Subcutaneous adipose tissue (tissue), 4 donors: ENCODE measurements around the gene ACOT9. TPM values are rescaled to one million over a fixed set of nuclear protein-coding genes. Genes with fewer than 3 reads are reported as not detected.

ENCODE experiments used
- total RNA-seq, 4 donors: library from RNA; depleted of rRNA; stranded (reverse); fragments of >200 nt; gene quantifications; one replicate each; pipeline ENCODE4 v1.1.0, GENCODE V29; 2016
- TF ChIP-seq, protein P1 (sequence below): fragments of 450-650 bp; IDR thresholded peaks from one replicate; pipeline ENCODE4 v1.5.1; 2016; ENCODE audit warnings: low read depth, mild to moderate bottlenecking, control low read depth, antibody characterized with exemption, moderate library complexity

Gene ACOT9
- total RNA-seq, 4 donors from 2014 or later, result 50.9 to 54.8 (median 51.4) TPM

DNA sequence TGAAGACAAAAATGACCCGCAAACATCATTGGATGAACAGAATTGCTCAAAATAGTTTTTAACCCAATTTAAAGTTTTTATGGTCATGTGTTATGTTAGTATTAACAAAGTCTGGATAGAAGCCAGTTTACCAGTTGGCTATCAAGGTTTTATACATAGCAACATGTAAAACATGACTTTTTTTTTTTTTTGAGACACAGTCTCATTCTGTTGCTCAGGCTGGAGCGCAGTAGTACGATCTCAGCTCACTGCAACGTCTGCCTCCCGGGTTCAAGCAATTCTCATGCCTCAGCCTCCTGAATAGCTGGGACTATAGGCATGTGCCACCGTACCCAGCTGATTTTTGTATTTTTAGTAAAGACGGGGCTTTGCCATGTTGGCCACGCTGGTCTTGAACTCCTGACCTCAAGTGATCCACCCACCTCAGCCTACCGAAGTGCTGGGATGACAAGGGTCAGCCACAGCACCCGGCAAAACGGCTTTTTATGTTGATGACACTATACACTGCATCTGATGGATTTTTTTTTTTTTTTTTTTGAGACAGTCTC, 43.3 kb upstream of the ACOT9 start:
- TF ChIP-seq, protein P1, sequence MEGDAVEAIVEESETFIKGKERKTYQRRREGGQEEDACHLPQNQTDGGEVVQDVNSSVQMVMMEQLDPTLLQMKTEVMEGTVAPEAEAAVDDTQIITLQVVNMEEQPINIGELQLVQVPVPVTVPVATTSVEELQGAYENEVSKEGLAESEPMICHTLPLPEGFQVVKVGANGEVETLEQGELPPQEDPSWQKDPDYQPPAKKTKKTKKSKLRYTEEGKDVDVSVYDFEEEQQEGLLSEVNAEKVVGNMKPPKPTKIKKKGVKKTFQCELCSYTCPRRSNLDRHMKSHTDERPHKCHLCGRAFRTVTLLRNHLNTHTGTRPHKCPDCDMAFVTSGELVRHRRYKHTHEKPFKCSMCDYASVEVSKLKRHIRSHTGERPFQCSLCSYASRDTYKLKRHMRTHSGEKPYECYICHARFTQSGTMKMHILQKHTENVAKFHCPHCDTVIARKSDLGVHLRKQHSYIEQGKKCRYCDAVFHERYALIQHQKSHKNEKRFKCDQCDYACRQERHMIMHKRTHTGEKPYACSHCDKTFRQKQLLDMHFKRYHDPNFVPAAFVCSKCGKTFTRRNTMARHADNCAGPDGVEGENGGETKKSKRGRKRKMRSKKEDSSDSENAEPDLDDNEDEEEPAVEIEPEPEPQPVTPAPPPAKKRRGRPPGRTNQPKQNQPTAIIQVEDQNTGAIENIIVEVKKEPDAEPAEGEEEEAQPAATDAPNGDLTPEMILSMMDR, result no peak

DNA sequence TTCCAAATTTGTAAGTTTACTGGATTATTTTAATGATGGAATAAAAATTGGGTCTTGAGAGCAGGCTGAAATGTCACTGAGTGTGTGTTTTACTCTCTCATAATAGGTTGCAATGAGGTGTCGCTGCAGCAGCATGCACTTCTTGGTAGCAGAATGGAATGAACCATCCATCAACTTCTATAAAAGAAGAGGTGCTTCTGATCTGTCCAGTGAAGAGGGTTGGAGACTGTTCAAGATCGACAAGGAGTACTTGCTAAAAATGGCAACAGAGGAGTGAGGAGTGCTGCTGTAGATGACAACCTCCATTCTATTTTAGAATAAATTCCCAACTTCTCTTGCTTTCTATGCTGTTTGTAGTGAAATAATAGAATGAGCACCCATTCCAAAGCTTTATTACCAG, 42.5 kb upstream of the ACOT9 start:
- TF ChIP-seq, protein P1, result no peak

DNA sequence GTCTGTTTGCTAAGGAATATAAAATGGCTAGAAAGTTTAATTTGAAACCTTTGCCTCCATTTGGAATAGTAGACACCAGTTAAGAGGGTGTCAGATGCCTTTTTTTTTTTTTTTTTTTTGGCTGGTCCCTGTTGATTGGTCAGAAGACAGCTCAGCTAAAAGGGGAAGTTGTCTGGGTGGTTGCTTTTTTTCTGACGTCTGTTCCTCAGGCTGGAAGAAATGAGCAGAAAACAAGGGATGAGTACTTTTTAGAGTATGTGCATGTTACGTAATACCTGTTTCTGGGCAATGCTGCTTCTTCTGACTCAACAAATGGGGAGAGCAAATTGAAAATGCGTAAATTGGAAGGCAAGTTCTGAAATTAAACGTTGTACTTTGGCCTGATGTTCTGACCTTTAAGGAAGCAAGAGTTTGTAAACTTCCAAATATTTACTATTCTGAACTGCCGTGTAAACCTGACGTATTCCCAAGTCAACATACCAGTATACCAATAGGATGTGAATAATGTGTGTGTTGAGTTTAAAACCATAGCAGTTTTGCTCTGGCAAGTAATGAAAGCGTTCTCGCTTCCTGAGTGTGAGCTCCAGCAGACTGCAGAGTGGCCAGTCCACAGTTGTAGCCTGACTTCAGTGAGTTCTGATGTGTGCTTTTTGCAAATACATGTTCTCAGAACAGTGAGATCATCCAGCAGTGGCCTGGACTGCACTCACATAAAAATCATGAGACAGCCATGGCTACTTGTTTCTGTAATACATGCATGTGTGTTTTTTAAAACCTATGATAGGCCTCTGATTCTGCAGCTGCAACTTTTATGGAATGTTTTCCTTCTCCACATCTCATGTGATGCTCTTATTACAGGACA, 41.6 kb upstream of the ACOT9 start:
- TF ChIP-seq, protein P1, result no peak

DNA sequence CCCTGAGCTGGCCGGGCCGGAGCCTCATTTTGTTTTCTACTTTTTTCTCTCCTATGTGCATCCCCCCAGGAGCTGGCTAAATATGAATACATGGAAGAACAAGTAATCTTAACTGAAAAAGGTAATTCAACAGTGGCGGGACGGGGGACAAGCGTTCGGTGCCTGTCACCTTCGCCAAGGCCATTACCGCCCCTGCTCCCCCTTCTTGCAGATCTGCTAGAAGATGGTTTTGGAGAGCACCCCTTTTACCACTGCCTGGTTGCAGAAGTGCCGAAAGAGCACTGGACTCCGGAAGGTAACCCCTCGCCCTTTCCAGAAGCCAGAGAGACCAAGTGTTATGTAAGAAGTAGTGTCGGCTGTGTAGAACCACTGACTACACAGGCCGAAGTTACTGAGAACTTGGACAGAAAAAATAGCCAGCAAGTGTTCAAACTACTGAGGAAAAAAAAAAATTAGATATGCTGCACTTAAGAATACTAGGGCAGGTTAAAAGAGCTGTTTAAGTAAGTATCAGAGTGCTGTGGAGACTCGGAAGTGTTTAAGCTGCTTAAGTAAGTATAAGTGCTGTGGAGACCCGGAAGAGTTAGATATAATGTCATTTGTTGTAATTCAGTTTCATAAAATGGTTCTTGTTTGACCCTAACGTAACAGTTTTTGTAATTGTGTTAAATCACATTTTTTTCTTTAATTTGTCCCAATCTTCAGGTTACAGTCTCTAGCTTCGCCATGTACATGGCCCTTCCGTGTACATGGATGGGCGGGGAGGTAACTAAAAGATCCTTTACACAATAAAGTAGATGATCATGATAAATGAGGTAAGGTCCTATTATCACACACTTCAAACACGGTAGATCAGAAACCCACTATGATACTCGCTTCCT, 40.8 kb upstream of the ACOT9 start:
- TF ChIP-seq, protein P1, result no peak

DNA sequence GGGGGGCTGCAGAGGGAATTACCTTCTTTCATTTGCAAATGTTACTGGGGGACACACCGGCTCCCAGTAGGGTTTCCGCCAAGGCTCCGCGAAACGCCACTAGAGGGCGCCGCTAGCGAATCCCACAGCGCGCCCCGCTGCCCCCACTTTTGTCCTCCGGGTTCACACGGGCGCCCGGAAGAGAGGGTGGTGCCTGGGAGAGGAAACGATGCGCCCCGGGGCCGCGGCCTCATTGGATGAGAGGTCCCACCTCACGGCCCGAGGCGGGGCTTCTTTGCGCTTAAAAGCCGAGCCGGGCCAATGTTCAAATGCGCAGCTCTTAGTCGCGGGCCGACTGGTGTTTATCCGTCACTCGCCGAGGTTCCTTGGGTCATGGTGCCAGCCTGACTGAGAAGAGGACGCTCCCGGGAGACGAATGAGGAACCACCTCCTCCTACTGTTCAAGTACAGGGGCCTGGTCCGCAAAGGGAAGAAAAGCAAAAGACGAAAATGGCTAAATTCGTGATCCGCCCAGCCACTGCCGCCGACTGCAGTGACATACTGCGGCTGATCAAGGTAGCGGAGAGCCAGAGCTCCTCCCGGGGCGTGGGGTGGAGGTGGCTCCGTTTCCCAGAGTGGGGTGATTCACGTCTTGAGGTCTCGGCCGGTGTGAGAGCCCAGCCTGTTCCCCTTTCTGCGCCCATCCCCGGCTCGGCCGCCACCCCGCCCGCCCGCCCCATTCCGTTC, 40.0 kb upstream of the ACOT9 start, which contains the start of gene SAT1:
TSS of gene SAT1 (plus strand) at position 311 of the 726 bp plus-strand sequence. CDS start at position 490, 179 bp downstream.
- TF ChIP-seq, protein P1, result no peak

DNA sequence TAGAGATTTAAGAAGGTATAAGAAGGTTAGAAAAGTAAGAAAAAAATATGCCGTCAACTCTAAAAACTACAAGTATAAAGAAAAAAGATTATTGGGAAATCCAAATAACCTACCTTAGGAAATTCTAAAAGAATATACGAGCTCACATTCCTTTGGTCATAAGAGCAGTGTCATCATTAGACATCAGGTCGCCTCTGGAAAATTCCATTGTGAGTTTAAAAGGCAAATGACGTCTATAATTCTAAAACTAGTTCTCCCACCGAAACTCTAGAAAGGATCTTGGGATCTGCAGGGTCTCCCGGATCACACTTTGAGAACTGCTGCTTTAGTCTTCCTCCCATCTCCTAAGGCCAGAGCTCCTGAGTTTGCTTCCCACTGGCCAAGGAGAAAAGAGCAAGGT, 39.4 kb upstream of the ACOT9 start:
- TF ChIP-seq, protein P1, result no peak
